ENCODE measurements around the gene IFT80. TPM values are rescaled to one million over a fixed set of nuclear protein-coding genes. Genes with fewer than 3 reads are reported as not detected.
"Not testable (repeated sequence)": the region's sequence is repeated elsewhere in the genome, so short reads cannot be mapped to it uniquely, and the experiment has no call there.

The IFT80 gene
- total RNA-seq, 6 experiments from 2014 or later = 6.7 to 13.7 (median 8.5) TPM

DNA sequence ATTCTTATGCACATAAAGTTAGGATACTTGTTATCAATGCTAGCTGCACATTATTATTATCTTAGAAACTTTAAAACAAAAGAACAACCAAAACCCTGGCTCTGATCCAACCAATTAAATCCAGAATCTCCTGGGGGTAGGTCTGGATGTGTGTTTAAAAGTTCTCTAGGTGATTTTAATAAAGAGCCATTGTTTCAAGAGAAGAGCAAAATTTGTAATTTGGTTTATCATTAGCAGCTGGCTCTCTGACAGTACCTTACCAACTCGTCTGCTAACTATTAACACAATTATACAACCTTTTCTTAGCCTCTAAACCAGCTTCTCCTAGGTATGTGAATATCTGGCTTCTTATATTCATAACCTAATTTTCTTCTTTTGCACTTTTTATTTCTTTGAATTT is 68.9 kb downstream of the IFT80 start:
- TF ChIP-seq POLR2A (IDR thresholded peaks at IDR 0.05) = no peak
- TF ChIP-seq, protein P1, sequence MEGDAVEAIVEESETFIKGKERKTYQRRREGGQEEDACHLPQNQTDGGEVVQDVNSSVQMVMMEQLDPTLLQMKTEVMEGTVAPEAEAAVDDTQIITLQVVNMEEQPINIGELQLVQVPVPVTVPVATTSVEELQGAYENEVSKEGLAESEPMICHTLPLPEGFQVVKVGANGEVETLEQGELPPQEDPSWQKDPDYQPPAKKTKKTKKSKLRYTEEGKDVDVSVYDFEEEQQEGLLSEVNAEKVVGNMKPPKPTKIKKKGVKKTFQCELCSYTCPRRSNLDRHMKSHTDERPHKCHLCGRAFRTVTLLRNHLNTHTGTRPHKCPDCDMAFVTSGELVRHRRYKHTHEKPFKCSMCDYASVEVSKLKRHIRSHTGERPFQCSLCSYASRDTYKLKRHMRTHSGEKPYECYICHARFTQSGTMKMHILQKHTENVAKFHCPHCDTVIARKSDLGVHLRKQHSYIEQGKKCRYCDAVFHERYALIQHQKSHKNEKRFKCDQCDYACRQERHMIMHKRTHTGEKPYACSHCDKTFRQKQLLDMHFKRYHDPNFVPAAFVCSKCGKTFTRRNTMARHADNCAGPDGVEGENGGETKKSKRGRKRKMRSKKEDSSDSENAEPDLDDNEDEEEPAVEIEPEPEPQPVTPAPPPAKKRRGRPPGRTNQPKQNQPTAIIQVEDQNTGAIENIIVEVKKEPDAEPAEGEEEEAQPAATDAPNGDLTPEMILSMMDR (IDR thresholded peaks at IDR 0.05) = no peak
- ATAC-seq (no peak), DNase-seq (no peak)
- no peak overlapping the region for H3K27ac ChIP-seq
- H3K4me1 ChIP-seq = no peaks in the 10 kb centered on the region
- intact Hi-C loops (cut with DNase I) = no loop called here
- no peaks in the 10 kb centered on the region for H3K27me3 ChIP-seq
- no peaks in the 10 kb centered on the region for H3K36me3 ChIP-seq
- 67% methylated on average over 1 of the region's 1 CpG for WGBS (ENCODE audit: insufficient coverage, low coverage, low lambda C conversion rate, missing lambda C conversion rate)
- H3K9me3 ChIP-seq = no peaks in the 10 kb centered on the region
- no peak overlapping the region for H3K4me3 ChIP-seq

DNA sequence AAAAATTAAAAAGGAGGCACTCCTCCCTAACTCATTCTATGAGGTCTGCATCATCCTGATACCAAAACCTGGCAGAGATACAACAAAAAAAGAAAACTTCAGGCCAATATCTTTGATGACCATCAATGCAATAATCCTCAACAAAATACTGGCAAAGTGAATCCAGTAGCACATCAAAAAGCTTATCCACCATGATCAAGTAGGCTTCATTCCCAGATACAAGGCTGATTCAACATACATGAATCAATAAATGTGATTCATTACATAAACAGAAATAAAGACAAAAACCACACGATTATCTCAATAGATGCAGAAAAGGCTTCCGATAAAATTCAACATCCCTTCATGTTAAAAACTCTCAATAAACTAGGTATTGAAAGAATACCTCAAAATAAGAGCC is 72.7 kb downstream of the IFT80 start:
- H3K4me1 ChIP-seq; H3K4me3 ChIP-seq; H3K36me3 ChIP-seq; DNase-seq; H3K9me3 ChIP-seq; H3K27ac ChIP-seq; intact Hi-C loops (cut with DNase I); H3K27me3 ChIP-seq; ATAC-seq: not testable (repeated sequence)
- WGBS (ENCODE audit: insufficient coverage, low coverage, low lambda C conversion rate, missing lambda C conversion rate) = 51% methylated on average over 2 of the region's 2 CpGs

DNA sequence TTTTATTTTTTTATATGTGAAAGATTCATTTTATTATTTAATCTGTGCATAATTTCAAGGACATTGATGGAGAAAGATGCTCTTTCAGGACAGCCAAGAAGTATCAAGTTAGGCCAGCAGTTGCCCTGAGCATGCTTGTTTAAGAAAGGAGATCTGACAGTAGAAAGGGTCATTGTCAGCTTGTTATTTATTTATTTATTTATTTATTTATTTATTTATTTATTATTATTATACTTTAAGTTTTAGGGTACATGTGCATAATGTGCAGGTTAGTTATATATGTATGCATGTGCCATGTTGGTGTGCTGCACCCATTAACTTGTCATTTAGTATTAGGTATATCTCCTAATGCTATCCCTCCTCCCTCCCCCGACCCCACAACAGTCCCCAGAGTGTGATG is 77.2 kb downstream of the IFT80 start:
- H3K36me3 ChIP-seq; ATAC-seq; H3K4me1 ChIP-seq; DNase-seq; intact Hi-C loops (cut with DNase I); H3K9me3 ChIP-seq; H3K4me3 ChIP-seq; H3K27me3 ChIP-seq; H3K27ac ChIP-seq: not testable (repeated sequence)
- 100% methylated on average over 1 of the region's 1 CpG for WGBS (ENCODE audit: insufficient coverage, low coverage, low lambda C conversion rate, missing lambda C conversion rate)

DNA sequence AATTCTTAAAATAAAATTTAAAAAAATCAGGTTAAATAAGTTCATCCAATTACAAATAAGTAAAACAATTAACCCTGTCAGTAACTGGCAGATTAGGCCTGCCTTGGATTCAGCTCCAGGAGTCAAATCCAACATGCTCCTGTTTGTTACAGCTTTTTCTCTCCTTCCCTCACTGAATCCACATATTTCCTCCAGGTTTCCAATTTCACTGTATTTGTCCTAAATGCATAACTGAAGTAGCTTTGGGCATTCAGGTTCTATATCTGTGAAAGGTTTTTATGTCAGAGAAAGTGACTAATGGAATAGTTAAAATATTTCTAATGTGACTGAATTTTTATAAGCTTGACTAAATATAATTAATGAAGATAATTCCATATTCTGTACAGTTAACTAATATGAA is 79.7 kb downstream of the IFT80 start:
- DNase-seq (no peak), ATAC-seq (no peak)
- Histone ChIP-seq H3K4me3 (no peak overlapping the region), H3K27ac (no peak overlapping the region), H3K27me3 (no peaks in the 10 kb centered on the region), H3K4me1 (no peaks in the 10 kb centered on the region), H3K36me3 (peaks cover 0 to 2% (median 0%) of the 10 kb centered on the region in 4 donors), H3K9me3 (no peaks in the 10 kb centered on the region)
- intact Hi-C loops (cut with DNase I) = no loop called here
- no peak for TF ChIP-seq POLR2A (IDR thresholded peaks at IDR 0.05)
- TF ChIP-seq, protein P1 (IDR thresholded peaks at IDR 0.05) = no peak

DNA sequence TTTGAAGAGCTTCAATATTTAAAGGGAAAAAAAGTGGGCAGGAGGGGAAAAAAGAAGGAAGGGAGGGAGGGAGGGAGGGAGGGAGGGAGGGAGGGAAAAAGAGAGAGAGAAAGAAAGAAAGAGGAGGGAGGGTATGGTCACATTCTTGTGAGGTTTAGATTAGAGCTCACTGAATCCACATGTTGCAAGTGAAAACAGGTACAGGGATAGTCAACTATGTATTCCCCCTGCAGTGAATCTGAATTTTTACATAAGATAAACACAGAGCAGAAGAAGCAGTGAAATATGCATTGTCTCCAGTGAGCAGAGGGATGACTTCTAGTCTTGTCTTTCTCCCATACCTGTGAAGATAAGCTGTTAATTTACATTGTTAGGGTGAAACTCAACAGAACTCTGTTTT is 84.0 kb downstream of the IFT80 start:
- ATAC-seq = no peak
- Histone ChIP-seq H3K4me3 (no peak overlapping the region), H3K27ac (no peak overlapping the region), H3K9me3 (no peaks in the 10 kb centered on the region), H3K36me3 (peaks cover 0 to 2% (median 0%) of the 10 kb centered on the region in 4 donors), H3K27me3 (no peaks in the 10 kb centered on the region), H3K4me1 (no peaks in the 10 kb centered on the region)
- intact Hi-C loops (cut with DNase I) = no loop called here
- no peak for TF ChIP-seq POLR2A (IDR thresholded peaks at IDR 0.05)
- TF ChIP-seq, protein P1 (IDR thresholded peaks at IDR 0.05) = no peak
- no peak for DNase-seq

DNA sequence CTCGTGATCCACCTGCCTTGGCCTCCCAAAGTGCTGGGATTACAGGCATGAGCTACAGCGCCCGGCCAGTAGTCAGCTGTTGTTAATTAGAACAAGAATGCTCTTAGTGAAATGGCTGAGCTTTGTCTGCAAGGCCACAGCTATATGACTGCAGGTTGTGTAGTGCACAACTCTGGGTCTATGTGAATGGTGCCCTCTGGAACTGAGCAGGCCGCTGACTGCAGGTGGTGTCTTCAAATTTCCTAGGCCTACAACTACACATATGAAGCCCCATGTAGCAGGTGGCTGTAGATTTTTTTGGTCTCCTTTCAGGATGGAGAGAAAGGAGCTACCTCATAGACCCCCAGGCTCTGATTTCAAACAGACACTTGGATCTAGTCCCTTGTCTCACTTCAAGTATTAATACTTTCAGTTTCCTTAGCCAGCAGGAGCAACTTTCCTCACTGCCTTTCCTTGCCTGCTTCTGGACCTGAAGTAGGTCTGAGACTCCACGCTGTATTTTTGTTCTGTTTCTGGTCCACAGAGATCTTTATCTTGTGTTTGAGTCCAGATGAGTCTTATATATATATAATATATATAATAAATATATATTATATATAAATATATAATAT is 86.9 kb downstream of the IFT80 start:
- H3K4me3 ChIP-seq = no peak overlapping the region
- no peaks in the 10 kb centered on the region for H3K4me1 ChIP-seq
- intact Hi-C loops (cut with DNase I) = no loop called here
- H3K27ac ChIP-seq = no peak overlapping the region
- TF ChIP-seq, protein P1 (IDR thresholded peaks at IDR 0.05) = no peak
- no peak for TF ChIP-seq POLR2A (IDR thresholded peaks at IDR 0.05)
- no peaks in the 10 kb centered on the region for H3K9me3 ChIP-seq
- DNase-seq (no peak), ATAC-seq (no peak)
- H3K27me3 ChIP-seq = no peaks in the 10 kb centered on the region
- H3K36me3 ChIP-seq = no peaks in the 10 kb centered on the region
- 98% methylated on average over 4 of the region's 5 CpGs for WGBS (ENCODE audit: insufficient coverage, low coverage, low lambda C conversion rate, missing lambda C conversion rate)
